Measurements from ENCODE around the gene PUM2.

Gene PUM2

GRCh38 chr2:20203521-20204225 lies 147.0 kb downstream of the PUM2 start:
- DNase-seq (ENCODE audit: low read depth in 1 of 2, low spot score in 1 of 2), result no peak

- DNase-seq (ENCODE audit: low read depth in 1 of 2, low spot score in 1 of 2), result no peak
Observed at GRCh38 chr2:20203072-20203471, 147.6 kb downstream of the PUM2 start.

- DNase-seq (ENCODE audit: low read depth in 1 of 2, low spot score in 1 of 2), result no peak
Observed at GRCh38 chr2:20201671-20202070, 149.0 kb downstream of the PUM2 start.

- no peak for DNase-seq (ENCODE audit: low read depth in 1 of 2, low spot score in 1 of 2)
Observed at GRCh38 chr2:20200697-20201555, 149.7 kb downstream of the PUM2 start.

GRCh38 chr2:20199633-20200270 lies 150.9 kb downstream of the PUM2 start:
- DNase-seq (ENCODE audit: low read depth in 1 of 2, low spot score in 1 of 2), result no peak

GRCh38 chr2:20198796-20199632 lies 151.6 kb downstream of the PUM2 start:
- DNase-seq (ENCODE audit: low read depth in 1 of 2, low spot score in 1 of 2), result no peak
